GM19395 (cell line): ENCODE measurements around the gene RCAN2.
A peak's percentile ranks its signal among the peaks of the same experiment; 100 is the strongest.

Experiments
- ATAC-seq: cut with Tn5 transposase; IDR thresholded peaks from one replicate; pipeline ENCODE4 v1.9.1; 2021; ENCODE audit warnings: mild to moderate bottlenecking, moderate library complexity; ENCODE audit not compliant: unreplicated experiment

Gene RCAN2

DNA sequence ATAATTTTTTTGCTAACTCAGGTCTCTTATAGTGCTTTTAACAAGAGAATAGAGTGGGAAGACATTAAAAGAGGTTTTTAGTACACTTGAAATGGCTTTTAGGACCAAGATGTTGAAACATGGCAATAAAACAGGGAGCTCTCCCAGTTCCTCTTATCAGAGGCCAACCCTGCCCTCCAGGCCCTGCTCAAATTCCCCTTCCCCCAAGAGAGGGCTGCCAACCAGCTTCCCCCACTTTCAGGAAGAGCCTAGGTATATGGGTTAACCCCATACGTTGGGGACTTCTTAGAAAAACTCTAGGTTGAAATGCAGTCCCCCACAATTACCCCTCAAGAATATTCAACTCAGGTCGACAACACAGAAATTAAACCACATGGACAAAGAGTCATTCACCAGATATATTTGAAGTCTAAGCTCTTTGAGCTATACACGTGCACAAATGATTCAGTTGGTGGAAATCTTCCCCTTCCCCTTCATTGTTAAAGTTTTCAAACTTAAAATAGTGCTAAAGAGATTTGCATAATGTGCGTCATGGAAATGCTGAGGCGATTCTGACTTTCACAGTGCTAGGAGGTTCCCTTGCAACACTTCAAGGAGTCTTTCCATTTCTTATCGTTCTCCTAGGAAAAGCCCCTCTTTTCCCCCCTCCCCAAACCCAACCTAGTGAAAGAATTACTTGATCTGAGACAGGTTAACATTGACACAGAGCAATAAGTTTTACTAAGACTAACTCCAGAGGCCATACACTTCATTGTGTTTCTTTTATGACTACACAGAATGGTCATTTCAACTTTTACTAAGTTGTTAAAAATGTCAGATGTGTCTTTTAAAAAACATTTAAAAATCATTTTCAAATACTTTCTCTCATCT lies 270.7 kb downstream of the RCAN2 start:
- peak; percentile 78 for ATAC-seq

DNA sequence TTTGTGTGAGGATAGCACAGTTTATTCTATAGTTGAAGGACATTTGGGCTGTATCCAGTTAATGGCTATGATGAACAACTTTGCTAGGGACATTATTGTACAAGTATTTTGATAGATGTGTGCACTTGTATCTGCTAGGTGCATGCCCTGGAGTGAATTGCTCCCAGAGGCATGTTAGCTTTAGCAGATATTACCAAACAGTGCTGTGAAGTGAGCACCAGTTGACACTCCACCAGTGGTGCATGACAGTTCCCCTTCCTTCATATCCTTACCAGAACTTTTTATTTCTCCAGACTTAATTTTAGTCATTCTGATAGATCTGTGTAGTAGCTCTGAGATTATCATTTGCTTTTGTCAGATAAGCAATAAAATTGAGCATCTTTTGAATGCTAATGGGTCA lies 271.6 kb downstream of the RCAN2 start:
- ATAC-seq: no peak

DNA sequence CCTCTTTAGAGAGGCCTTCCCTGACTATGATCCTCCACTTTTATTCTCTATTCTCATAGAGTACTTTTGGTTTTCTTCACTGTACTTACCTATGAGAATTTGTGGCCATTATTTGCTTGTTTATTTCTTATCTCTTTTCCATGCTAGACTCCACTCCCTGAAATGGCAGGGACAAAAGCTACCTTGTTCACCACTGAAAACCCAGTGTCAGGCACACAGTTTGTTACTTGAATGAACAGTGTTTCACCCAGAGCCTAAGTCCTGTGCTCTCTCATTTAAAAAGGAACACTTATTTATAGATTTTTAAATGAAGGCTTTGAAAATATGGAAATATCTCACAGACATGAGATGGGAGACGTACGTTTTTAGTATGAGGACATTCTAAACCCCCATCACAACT lies 272.8 kb downstream of the RCAN2 start:
- no peak for ATAC-seq

DNA sequence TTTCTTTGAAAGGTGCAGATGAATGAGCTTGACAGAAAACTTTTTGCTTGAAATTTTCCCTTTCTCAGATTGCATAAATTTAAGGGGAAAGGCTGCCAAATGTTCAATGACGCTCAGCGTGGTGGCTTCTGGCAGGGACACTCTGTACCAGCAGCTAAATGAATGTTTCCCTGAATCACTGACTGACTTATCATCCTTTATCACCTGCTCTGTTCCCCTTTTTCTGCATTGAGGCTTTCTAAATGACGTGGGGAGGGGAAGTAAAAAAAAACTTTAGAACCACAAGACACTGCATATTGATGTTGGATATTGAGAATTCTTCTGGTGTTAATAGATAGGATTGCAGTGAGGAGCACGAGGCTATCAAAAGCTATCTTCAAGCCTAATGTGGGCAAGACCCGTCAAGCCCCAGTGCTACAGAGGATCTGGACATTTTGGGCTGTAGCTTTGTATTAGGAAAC lies 273.5 kb downstream of the RCAN2 start:
- peak; percentile 57 for ATAC-seq

DNA sequence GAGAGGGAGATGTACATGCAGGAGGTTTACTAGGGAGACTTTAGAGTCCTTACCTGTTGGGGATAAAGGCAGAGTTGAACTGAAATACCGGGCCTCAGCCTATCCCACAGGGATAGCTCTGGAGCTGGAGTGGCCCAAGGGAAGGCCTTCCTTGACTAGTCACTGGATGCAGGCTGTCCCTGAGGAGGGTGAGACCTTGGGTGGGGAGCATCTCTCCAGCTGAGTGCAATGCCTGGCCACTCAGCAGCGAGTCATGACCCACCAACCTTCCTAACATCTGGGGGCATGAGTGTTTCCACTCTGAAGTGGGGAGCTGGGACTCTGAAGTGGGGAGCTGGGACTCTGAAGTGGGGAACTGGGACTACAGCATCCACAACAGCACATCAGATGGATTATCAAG lies 274.4 kb downstream of the RCAN2 start:
- no peak for ATAC-seq

DNA sequence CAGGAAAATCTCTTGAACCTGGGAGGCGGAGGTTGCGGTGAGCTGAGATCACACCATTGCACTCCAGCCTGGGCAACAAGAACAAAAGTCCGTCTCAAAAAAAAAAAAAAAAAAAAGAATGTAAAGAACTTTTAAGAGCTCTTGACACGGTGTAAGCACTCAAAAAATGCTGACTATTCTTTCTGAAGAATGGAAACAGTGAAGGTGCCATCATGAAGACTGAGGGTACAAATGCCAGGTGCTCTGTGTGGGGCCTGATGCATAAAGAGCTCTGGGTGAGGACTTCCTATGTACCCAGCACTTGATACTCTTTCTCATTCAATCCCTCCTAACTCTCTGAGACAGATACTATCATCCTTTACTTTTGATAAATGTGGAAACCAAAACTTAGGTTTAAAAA lies 275.5 kb downstream of the RCAN2 start:
- no peak for ATAC-seq

DNA sequence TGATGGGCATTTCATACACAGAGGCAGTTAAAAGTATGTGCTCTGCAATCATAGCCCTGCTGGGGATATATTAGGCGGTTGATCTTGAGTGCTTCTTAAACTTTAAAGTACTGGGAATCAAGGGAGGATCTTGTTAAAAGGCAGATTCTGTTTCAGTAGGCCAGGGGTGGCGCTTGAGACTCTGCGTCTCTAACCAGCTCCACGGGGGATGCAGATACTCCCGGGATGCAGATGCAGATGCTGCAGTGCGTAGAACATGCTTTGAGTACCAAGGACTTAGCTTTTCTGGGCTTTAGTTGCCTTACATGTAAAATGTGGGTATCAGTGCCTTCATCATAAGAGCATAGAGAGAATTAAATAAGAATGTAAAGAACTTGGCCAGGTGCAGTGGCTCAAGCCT lies 276.0 kb downstream of the RCAN2 start:
- no peak for ATAC-seq

DNA sequence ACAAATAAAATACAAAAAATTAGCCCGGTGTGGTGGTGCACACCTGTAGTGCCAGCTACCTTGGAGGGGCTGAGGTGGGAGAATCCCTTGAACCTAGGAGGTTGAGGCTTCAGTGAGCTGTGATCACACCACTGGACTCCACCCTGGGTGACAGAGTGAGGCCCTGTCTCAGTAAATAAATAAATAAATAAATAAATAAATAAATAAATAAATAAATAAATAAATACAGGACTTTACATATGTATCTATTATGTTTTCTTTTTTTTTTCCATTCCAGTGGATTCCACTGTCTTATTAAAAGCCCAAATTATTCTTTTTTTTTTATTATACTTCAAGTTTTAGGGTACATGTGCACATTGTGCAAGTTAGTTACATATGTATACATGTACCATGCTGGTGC lies 279.3 kb downstream of the RCAN2 start:
- no peak for ATAC-seq

DNA sequence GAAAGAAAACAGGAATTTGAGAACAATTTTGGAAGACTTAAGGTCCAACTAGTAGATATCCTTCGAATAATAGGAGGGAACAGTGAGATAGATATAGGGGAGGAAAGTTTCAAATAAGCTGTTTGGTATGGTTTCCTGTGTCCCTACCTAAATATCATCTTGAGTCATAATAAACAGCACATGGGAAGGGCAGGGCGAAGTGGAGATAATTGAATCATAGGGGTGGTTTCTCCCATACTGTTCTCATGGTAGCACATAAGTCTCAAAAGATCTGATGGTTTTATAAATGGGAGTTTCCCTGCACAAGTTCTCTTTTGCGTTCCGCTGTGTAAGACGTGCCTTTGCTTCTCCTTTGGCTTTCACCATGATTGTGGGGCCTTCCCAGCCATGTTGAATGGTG lies 281.0 kb downstream of the RCAN2 start:
- ATAC-seq: no peak

DNA sequence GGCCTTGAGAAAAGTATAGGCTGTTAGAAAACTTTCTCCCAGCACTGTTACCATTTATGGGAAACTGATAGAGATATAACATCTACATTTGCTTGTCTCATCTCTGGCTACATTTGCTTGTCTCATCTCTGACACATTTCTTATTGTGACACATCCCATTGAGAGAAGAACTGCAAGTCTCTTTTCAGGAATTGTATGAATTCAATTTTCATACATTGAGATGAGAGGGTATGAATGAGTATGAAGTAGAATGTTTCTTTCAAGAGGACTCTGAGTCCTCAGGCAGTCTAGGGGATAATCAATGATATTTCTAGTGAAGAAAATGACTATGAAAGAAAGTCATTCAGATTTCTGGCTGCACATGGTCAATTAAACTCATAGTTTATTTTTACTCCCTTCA lies 282.9 kb downstream of the RCAN2 start:
- no peak for ATAC-seq

DNA sequence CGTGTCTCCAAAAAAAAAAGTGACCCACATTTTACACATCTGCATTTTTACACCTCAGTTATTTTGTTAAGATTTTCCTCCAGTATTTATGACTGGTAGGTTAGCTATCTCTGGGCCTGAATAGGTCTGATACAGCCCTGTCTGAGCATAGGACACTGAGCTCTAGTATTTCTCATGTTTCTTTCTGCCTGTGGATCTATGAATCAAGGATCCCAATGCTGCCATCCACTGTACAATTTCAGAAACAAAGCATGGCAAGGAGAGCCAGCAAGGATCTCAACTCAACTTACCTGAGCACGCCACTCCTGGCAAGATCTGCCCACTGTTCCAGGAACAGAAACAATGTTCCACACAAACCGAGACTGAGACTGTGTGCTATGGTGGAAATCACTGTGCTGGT lies 284.1 kb downstream of the RCAN2 start:
- ATAC-seq: no peak

DNA sequence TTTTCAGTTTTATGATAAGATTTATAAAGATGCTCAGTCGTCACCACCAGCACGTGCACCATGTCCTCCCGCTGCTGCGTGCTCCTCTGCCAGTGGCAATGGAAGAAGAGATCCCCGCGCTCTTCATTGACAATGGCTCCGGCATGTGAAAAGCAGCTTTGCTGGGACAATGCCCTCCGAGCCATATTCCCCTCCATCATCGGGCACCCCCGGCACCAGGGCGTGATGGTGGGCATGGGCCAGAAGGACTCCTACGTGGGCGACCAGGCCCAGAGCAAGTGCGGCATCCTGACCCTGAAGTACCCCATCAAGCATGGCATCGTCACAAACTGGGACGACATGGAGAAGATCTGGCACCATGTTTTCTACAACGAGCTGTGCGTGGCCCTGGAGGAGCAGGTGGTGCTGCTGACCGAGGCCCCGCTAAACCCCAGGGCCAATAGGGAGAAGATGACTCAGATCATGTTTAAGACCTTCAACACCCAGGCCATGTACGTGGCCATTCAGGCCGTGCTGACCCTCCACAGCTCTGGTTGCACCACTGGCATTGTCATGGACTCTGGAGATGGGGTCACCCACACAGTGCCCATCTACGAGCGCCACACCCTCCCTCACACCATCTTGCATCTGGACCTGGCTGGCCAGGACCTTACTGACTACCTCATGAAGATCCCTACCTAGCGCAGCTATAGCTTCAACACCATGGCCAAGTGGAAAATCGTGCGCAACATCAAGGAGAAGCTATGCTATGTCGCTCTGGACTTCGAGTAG lies 286.2 kb downstream of the RCAN2 start:
- ATAC-seq: no peak

DNA sequence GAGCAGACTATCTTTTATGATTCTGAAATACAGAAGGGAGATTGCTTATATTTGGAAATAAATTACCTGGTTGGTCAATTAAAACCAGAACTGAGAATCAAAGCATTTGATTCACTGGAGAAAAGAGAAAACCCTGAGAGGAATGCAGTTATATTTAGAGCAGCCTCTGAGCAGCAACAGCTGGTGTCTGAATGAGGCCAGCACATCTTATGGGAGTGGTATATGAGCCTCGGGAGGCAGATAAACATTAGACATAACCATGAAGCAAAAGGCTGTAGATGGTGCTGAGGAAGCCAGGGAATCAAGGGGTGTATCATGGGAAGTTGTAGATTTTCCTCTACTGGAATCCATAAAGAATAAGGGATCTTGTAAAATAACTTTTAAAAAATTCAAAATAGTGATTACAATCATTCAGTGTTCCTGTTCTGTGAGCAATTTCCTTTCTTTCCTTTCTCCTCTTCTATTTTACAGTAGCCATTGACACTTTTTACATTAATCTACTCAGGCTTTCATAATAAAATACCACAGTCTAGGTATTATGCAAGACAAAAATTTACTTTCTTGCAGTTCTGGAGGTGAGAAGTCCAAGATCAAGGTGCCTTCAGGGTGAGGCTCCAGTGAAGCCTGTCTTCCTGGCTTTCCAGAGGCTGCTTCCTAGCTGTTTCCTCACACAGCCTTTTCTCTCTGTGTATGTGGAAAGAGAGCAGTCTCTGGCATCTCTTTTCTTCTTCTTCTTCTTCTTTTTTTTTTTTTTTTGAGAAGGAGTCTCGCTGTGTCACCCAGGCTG lies 287.7 kb downstream of the RCAN2 start:
- no peak for ATAC-seq

DNA sequence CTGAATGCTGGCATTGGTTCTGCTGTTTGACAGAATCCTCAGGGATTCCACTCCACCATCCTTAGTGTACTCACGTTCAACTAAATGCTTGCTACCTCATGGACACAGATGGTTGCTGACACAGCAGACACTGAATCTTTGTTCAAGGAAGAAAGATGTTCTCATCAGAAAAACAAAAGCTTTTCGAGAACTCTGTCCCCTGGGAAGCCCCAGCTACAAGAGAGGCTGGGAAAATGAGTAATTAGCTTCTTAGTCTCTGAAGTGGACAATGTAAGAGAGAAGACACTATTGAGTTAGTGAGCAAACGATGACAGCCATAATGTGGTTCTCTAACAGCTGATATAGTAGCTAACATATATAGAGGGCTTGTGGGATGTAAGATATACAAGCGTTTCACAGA lies 289.5 kb downstream of the RCAN2 start:
- ATAC-seq: no peak

DNA sequence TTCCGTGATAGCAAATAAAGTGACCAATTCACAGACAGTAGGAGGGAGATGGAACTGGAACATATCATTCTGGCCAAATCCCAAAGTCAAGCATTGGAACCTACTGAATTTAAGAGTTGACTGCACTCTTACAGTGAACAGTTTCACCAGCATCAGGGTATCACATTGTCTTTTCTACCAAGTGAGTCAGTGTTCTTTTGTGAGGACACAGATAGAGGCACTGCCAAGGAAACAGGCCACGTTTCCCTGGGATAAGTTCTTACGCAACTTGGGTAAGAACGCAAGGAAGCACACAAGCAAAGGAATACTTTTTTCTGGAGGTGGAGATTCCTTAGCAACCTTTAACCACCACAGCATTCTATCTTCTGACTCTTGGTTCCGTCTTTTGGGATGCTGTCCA lies 291.9 kb downstream of the RCAN2 start:
- ATAC-seq: no peak

DNA sequence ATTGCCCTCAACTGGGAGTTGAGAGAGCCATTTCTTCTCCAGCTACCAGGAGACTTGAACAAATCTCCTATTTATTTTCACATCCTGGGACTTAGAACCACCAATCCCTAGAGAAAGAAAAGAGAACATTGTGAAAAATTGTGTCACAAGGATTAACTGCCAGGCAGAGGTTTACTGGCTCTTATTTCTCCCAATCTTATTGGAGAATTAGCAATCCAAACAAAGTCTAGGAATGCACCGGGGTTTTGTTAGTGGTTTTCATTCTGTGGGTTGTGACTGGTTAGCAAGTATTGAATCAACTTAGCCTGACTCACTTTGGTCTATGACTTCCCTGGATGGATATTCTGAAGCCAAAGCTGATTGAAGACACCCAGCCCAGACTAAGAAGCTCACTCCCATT lies 299.3 kb downstream of the RCAN2 start:
- no peak for ATAC-seq

DNA sequence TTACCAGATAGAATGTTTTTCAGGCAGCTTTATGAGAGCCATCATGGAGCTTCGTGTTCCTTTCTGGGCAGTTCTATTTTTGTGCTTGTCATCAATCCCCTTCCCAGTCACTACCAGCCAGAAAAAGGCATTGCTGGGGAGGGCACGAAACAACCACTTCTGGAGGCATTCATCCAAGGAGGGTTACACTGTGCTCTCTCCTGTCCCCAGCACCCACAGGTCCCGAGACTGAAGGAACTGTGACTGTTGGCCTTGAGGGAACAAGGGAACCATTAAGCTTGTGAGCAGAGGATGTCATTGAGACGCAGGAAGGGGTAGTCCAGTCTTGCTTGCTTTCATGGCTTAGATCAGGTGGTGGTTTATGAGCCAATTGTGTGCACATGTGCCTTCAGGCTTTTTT lies 300.4 kb downstream of the RCAN2 start:
- ATAC-seq: no peak

DNA sequence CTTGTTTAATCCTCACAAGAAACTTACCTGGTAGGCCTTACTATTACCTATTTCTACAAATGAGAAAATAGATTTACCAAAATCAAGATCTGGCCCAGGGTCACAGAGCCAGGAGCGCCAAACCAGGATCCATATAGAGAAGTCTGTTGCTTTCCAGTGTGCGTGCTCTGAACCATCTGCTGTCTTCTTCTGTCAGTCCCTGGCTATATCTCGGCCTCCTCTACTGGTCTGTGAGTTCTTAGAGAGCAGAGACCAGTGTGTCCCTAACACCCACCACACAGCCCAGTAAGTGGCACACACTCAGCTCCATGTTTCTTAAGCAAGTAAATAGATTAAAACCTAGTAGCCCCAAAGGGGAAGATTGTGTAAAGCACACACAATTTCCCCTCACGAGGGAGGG lies 301.5 kb downstream of the RCAN2 start:
- ATAC-seq: no peak

DNA sequence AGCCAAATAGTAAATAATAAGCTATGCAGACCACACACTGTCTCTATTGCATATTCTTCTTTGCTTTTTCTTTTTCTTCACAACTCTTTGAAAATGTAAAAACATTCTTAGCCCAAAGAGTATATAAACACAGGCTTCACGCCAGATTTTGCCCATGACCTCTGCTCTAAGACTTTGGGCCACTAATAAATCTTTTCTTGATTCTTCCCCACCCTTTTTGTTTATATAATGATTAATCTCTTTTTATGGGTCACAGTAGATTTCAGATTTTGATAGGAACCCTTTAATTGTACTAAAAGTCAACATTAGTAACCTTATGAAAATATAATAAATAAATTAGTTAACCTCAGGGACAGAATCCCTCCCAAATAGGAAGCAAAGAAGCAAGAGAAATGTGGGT lies 304.7 kb downstream of the RCAN2 start:
- no peak for ATAC-seq

DNA sequence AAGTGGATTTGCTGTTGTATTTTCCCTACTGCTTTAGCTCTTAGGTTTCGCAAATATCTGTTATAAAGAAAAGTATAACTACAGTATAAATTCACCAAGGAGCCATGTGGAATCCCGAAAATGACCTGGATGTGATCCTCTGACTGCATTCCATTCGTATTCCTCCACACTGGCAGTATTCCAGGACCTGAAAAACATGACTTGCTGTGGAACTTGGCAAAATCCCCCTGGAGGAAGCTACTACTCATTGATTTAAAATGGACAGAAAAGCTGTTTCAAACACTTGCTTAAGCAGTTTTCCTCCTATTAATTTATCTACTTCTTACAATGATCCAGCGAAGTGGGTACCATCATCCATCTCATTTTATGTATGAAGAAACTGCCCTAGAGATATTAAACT lies 307.1 kb downstream of the RCAN2 start:
- no peak for ATAC-seq

DNA sequence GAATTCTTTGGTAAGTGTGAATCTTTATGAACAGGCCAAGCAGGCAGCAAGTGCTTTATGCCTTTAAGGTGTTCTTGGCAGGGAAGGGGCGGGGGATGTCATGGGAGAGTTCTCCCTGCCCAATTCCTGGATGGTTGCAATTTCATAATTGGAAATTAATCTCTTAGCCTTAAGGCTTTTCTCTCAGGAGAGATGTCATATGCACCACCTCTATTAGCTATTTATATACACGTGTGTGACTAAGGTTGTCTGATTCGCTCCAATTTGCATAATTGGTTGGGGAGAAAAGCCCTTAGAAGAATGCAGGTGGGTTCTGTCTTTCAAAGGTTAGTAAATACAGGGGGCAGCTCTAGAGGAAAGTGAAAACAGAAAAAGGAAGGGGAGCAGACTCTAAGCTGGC lies 315.3 kb downstream of the RCAN2 start:
- ATAC-seq: peak; percentile 52
